ENCODE results near the gene PALM. TPM values are rescaled to one million over a fixed set of nuclear protein-coding genes. Genes with fewer than 3 reads are reported as not detected.
"Not testable (repeated sequence)": the region's sequence is repeated elsewhere in the genome, so short reads cannot be mapped to it uniquely, and the experiment has no call there.

The PALM gene
- total RNA-seq = 26.1 TPM

GRCh38 chr19:708154-709143, at the start of gene PALM:
PALM (plus strand) TSS chr19:708935; CDS start chr19:709147, 212 bp downstream.
- DNase-seq (ENCODE audit: low spot score) = no peak

- no peak for DNase-seq (ENCODE audit: low spot score)
These were observed 47.8 kb upstream of the PALM start for GRCh38 chr19:660793-661426.

- no peak for DNase-seq (ENCODE audit: low spot score)
These were observed 47.1 kb upstream of the PALM start for GRCh38 chr19:661427-662196.

GRCh38 chr19:662207-662961, 46.4 kb upstream of the PALM start:
- no peak for DNase-seq (ENCODE audit: low spot score)

- DNase-seq (ENCODE audit: low spot score) = peak; percentile 95
These were observed 45.6 kb upstream of the PALM start, which contains the start of gene RNF126 for GRCh38 chr19:662962-663681. RNF126 (minus strand) TSS chr19:663214; CDS start chr19:663121, 93 bp downstream.

- no peak for DNase-seq (ENCODE audit: low spot score)
These were observed 45.0 kb upstream of the PALM start for GRCh38 chr19:663682-664117.

- DNase-seq (ENCODE audit: low spot score) = peak; percentile 78
These were observed 43.8 kb upstream of the PALM start for GRCh38 chr19:664913-665443.

GRCh38 chr19:666985-667573, 41.7 kb upstream of the PALM start:
- DNase-seq (ENCODE audit: low spot score) = not testable (repeated sequence)

GRCh38 chr19:668675-669434, 39.9 kb upstream of the PALM start:
- not testable (repeated sequence) for DNase-seq (ENCODE audit: low spot score)

- DNase-seq (ENCODE audit: low spot score) = no peak
These were observed 38.1 kb upstream of the PALM start for GRCh38 chr19:670609-671075.

- no peak for DNase-seq (ENCODE audit: low spot score)
These were observed 34.2 kb upstream of the PALM start for GRCh38 chr19:674282-675151.

GRCh38 chr19:676007-676338, 32.8 kb upstream of the PALM start:
- DNase-seq (ENCODE audit: low spot score) = no peak

GRCh38 chr19:676339-677105, 32.2 kb upstream of the PALM start, which contains the start of gene FSTL3:
FSTL3 (plus strand) TSS chr19:676392; CDS start chr19:676424, 32 bp downstream.
- no peak for DNase-seq (ENCODE audit: low spot score)

- DNase-seq (ENCODE audit: low spot score) = peak; percentile 59
These were observed 31.5 kb upstream of the PALM start for GRCh38 chr19:677201-677600.

GRCh38 chr19:677601-678436, 30.9 kb upstream of the PALM start:
- DNase-seq (ENCODE audit: low spot score) = no peak

GRCh38 chr19:678791-679388, 29.8 kb upstream of the PALM start:
- DNase-seq (ENCODE audit: low spot score) = no peak

Data from mucosa of gallbladder (tissue), 1 donor.